WTC11 (cell line): Measurements from ENCODE around the gene ADK.

Source experiments
- CREM ChIP-seq: sonication (generic); formaldehyde crosslinking; IDR thresholded peaks from 2 replicates; pipeline ENCODE4 v1.8.1; 2022; ENCODE audit warnings: mild to moderate bottlenecking, missing genetic modification reagents, moderate library complexity
- CTCF ChIP-seq: fragments of 200-600 bp; IDR thresholded peaks from 2 replicates; pipeline ENCODE4 v1.8.0; 2022; ENCODE audit warnings: antibody characterized with exemption
- IRF1 ChIP-seq: sonication (generic); formaldehyde crosslinking; IDR thresholded peaks from 2 replicates; pipeline ENCODE4 v1.8.0; 2023; ENCODE audit warnings: missing genetic modification reagents
- KAT7 ChIP-seq: sonication (generic); formaldehyde crosslinking; IDR thresholded peaks from 2 replicates; pipeline ENCODE4 v1.8.1; 2023; ENCODE audit warnings: missing genetic modification reagents, mild to moderate bottlenecking, borderline replicate concordance
- MAX ChIP-seq: sonication (generic); formaldehyde crosslinking; IDR thresholded peaks from 2 replicates; pipeline ENCODE4 v1.8.0; 2022; ENCODE audit warnings: mild to moderate bottlenecking, missing genetic modification reagents
- NR1H2 ChIP-seq: sonication (generic); formaldehyde crosslinking; IDR thresholded peaks from 2 replicates; pipeline ENCODE4 v1.9.0; 2021; ENCODE audit warnings: mild to moderate bottlenecking, moderate library complexity, missing genetic modification reagents
- NR3C1 ChIP-seq: sonication (generic); formaldehyde crosslinking; conservative IDR thresholded peaks from 2 replicates; pipeline ENCODE4 v1.8.1; 2023; ENCODE audit warnings: low read depth, mild to moderate bottlenecking, missing genetic modification reagents
- OVOL2 ChIP-seq: fragments of 250-450 bp; sonication (Bioruptor Pico); IDR thresholded peaks from 2 replicates; pipeline ENCODE4 v1.9.0; 2021; ENCODE audit warnings: mild to moderate bottlenecking, borderline replicate concordance
- RELA ChIP-seq: sonication (generic); formaldehyde crosslinking; IDR thresholded peaks from 2 replicates; pipeline ENCODE4 v1.8.1; 2022; ENCODE audit warnings: missing genetic modification reagents, mild to moderate bottlenecking, borderline replicate concordance
- ZBTB21 ChIP-seq: sonication (generic); formaldehyde crosslinking; IDR thresholded peaks from 2 replicates; pipeline ENCODE4 v1.8.1; 2023; ENCODE audit warnings: mild to moderate bottlenecking, missing genetic modification reagents, borderline replicate concordance
- ZMAT4 ChIP-seq: fragments of 250-450 bp; sonication (Bioruptor Pico); IDR thresholded peaks from 2 replicates; pipeline ENCODE4 v1.9.0; 2021; ENCODE audit warnings: mild to moderate bottlenecking
- ZNF232 ChIP-seq: sonication (generic); formaldehyde crosslinking; IDR thresholded peaks from 2 replicates; pipeline ENCODE4 v1.8.0; 2022; ENCODE audit warnings: mild to moderate bottlenecking, missing genetic modification reagents

- TF ChIP-seq CTCF (no peak), NR3C1 (CRISPR knock-in tag) (no peak), OVOL2 (CRISPR knock-in tag) (no peak), ZNF232 (CRISPR knock-in tag) (no peak), NR1H2 (CRISPR knock-in tag) (no peak), MAX (CRISPR knock-in tag) (no peak), RELA (CRISPR knock-in tag) (no peak), ZBTB21 (CRISPR knock-in tag) (no peak), ZMAT4 (CRISPR knock-in tag) (no peak), CREM (CRISPR knock-in tag) (no peak), KAT7 (CRISPR knock-in tag) (no peak), IRF1 (no peak)
These were observed 587.5 kb downstream of the ADK start for GRCh38 chr10:74738542-74738941.
